NCI-H1417 (cell line): Measurements from ENCODE around the gene UROC1.

Experiments
- DNase-seq, 3 experiments: peaks; one replicate each; lab custom pipeline; 2025; lab: John Stamatoyannopoulos, UW

UROC1 gene

GRCh38 chr3:126478581-126479310, 38.8 kb downstream of the UROC1 start:
- DNase-seq, result no peak

- peak in 1 of 3 experiments; percentile 74 for DNase-seq
These were observed 40.6 kb downstream of the UROC1 start for GRCh38 chr3:126477061-126477380.

- DNase-seq, result peak; percentile 65 to 90 (median 82)
These were observed 41.2 kb downstream of the UROC1 start for GRCh38 chr3:126476166-126477060.

GRCh38 chr3:126475413-126476114, 42.0 kb downstream of the UROC1 start, which contains the start of gene ZXDC:
Gene ZXDC, minus strand, starts transcription at chr3:126475891. Its CDS starts 26 bp downstream, at chr3:126475865.
- DNase-seq, result peak; percentile 93 to 96 (median 94)

GRCh38 chr3:126474498-126475412, 42.8 kb downstream of the UROC1 start:
- DNase-seq, result peak; percentile 25 to 67 (median 60)

GRCh38 chr3:126473292-126474168, 44.0 kb downstream of the UROC1 start:
- DNase-seq, result no peak

- DNase-seq, result peak; percentile 53 to 86 (median 72)
These were observed 45.1 kb downstream of the UROC1 start for GRCh38 chr3:126472277-126473006.

- no peak for DNase-seq
These were observed 48.1 kb downstream of the UROC1 start for GRCh38 chr3:126469479-126469878.

- DNase-seq, result no peak
These were observed 49.3 kb downstream of the UROC1 start for GRCh38 chr3:126468028-126468891.

- DNase-seq, result no peak
These were observed 50.0 kb downstream of the UROC1 start for GRCh38 chr3:126467611-126467955.

GRCh38 chr3:126466886-126467610, 50.5 kb downstream of the UROC1 start:
- DNase-seq, result no peak

- DNase-seq, result peak in 1 of 3 experiments; percentile 9
These were observed 51.5 kb downstream of the UROC1 start for GRCh38 chr3:126465928-126466544.

GRCh38 chr3:126464997-126465396, 52.6 kb downstream of the UROC1 start:
- DNase-seq, result no peak

GRCh38 chr3:126464494-126464893, 53.1 kb downstream of the UROC1 start:
- no peak for DNase-seq

- DNase-seq, result no peak
These were observed 53.5 kb downstream of the UROC1 start for GRCh38 chr3:126464093-126464492.

- no peak for DNase-seq
These were observed 54.1 kb downstream of the UROC1 start for GRCh38 chr3:126463521-126463920.

GRCh38 chr3:126461450-126462070, 56.0 kb downstream of the UROC1 start:
- no peak for DNase-seq
